GM18858 (cell line): ENCODE results near the gene ZDHHC19.
"Not testable (repeated sequence)": the region's sequence is repeated elsewhere in the genome, so short reads cannot be mapped to it uniquely, and the experiment has no call there.

ENCODE experiments used
- ATAC-seq: cut with Tn5 transposase; IDR thresholded peaks from one replicate; pipeline ENCODE4 v1.9.1; 2021; ENCODE audit not compliant: unreplicated experiment

ZDHHC19 gene

DNA sequence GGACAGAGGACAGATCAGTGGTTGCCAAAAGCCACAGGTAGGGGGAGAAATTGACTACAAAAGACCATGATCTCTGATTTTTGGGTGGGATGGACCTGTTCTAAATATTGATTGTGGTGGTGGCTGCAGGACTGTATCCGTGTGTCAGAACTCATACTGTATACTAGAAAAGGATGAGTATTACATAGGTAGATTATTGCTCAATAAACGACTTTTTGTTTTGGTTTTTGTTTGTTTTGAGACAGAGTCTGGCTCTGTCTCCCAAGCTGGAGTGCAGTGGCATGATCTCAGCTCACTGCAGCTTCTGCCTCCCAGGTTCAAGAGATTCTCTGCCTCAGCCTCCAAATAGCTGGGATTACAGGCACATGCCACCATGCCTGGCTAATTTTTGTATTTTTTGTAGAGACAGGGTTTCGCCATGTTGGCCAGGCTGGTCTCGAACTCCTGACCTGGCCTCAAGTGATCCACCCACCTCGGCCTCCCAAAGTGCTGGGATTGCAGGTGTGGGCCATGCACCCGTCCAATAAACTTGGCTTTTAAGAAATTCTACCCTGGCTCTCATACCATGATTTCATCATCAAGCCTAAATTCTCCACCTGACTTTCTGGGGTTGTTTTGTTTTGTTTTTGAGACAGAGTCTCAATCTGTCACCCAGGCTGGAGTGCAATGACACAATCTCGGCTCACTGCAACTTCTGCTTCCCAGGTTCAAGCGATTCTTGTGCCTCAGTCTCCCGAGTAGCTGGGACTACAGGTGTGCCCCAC, 5.6 kb downstream of the ZDHHC19 start:
- ATAC-seq, result not testable (repeated sequence)

DNA sequence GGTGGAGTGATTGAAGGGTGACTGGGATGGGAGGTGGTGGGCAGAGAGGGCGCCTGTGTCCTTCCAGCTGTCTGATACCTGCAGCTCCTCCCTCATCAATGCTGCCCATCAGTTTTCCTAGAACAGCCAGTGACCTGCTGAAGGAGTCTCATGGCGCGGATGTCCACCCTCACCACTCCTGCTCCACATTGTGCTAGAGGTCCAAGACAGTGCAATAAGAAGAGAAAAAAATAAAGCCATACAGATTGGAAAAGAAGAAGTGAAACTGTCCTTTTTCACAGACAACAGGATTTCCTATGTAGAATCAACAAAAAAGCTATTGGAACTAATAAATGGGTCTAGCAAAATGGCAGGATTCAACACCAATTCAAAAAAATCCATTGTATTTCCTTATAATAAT, 7.4 kb downstream of the ZDHHC19 start:
- no peak for ATAC-seq

DNA sequence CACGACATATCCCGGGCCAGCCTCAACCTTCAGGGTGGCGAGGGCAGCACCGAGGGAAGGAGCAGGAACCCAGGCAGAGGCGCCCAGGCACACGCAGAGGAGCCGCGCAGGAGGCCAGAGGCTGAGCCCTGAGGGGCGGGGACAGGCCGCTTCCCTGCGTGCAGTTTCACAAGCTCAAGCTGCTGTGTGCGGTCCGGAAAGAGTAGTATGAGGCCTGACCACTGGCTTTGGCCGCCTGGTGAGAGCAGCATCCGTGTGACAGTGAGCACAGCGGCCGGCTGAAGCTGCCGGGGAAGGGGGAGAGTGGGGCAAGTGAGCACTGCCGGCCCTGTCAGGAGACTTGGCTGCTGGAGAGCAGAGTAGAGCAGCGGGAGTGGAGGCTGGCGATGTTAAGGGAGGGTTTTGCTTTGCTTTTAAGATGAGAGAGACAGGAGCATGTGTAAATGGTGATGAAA, 8.7 kb downstream of the ZDHHC19 start:
- no peak for ATAC-seq

DNA sequence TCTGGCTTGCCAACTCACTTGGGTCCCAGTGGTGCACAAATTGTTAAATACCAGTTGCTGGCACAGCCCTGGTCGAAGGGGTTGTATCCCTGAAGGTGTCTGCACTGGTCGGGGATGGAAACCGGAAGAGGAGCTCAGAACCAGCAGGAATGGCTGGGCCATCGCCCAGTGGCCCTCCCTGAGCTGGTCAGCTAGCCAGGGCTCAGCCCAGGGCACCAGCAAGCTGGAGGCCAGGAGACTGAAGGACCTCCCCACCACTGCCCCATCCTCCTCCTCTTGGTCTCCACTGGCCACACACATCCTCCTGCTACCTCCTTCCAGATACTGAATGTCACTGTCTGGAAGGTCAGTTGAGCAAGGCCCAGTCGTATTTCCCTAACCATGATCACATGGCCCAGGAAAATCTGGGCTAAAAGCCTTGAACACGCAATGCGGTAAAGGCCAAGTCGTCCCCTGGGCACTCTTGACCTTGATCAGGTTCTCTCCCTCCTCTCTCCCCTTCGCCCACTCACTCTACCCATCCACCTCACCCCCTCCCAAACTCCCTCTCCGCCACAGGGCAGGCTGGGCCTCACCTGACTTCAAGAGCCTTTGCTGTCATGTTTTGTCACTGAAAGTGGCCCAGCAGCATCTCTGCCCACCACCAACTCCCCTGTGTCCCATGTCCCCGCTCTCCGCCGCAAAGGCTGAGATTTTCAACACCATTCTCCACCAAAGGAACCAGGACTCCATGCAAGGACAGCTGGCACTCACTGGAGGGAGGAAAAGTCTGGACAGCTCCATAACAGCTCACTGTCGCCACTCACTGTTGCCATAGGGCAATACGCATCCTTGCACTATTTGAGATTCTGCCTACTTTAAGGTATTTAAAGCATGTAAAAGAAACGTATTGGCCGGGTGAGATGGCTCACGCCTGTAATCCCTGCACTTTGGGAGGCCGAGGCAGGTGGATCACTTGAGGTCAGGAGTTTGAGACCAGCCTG, 12.1 kb downstream of the ZDHHC19 start:
- no peak for ATAC-seq

DNA sequence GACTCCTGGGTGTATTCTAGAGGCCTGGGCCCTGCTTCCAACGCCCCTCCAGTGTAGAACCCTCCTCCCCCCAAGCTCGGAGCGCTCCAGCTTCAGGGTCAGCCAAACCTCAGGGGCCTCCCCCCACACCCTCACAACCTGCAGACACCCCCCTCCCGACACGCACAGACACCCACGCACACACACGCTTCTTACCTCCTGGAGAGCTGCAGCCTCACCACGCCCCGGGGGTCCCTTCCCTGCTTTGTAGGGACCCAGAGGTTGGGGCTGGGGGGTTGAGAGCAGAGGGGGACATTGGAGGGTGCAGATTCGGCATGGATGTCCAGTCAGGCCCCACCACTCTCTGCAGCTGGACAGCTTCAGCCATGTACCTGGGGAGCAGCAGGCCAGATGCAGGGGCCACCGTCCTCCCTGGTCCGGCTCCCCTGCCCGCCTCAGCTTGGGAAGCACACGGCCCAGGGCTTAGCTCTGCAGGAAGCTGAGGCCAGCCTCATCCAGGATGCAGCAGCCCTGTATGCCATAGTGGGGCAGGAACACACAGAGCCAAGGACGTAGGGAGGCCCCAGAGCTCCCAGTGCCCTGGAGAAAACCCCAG, 13.0 kb downstream of the ZDHHC19 start:
- no peak for ATAC-seq

DNA sequence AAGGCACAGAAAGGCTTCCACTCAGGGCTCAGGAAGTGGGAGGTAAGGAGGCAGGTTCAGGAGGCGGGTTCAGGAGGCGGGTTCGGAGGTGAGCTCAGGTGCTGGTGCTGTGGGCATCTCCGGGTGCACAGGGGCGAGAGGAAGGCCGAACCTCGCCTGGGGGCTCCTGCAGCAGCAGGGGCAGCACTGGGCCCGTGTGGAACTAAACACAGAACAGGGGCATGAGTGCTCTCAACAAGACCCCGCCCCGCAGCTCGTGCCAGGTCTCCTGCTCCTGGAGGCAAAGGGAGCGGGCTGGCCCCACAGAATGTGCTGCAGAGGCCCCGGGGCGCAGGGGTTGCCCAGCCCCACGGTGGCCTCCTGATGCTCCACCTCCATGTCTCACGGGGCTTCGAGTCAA, 13.7 kb downstream of the ZDHHC19 start:
- ATAC-seq, result no peak

DNA sequence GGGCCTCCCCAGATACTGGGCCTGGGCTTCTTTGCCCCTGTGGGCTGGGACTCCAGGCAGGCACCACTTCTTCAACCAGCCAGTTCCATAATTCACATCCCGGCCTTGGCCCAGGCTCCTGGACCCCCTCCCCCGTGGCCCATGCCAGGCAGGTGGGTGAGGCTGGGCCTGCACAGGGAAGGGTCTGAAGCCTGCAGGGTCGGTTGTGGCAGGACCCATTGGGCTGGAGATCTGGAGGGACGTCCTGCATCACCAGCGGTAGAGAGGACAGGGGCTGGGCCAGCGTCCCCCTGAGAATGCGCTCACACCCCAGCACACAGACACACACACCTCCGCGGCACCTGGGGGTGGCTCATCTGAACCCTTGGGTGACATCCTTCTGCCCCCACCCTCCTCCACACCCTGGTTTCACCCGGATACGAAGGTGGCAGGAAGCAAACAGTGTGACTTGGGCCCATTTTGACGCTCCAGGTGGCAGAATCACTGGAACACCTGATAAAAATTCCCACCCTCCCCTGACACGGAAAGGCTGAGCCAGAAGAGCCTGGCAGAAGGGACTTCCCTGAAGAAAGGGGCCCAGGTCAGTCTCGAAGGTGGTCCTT, 15.4 kb downstream of the ZDHHC19 start:
- ATAC-seq, result no peak

DNA sequence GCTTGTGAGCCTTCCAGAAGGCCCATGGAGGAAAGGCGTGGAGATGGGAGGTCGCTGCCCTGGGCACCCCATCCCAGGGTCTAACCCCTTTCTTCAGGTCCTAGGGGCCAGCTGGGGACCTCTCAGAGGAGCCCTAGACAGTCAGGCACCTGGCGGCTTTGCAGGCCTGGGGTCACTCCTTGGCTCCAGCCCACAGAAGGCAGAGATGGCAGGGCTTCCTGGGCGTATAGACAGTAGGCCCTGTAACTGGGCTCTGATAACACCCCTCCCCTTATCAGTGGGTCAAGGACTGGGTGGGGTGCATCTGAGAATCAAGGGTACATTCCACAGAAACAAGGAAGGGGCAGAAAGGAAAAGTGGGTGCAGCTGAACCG, 16.7 kb downstream of the ZDHHC19 start:
- ATAC-seq, result no peak

DNA sequence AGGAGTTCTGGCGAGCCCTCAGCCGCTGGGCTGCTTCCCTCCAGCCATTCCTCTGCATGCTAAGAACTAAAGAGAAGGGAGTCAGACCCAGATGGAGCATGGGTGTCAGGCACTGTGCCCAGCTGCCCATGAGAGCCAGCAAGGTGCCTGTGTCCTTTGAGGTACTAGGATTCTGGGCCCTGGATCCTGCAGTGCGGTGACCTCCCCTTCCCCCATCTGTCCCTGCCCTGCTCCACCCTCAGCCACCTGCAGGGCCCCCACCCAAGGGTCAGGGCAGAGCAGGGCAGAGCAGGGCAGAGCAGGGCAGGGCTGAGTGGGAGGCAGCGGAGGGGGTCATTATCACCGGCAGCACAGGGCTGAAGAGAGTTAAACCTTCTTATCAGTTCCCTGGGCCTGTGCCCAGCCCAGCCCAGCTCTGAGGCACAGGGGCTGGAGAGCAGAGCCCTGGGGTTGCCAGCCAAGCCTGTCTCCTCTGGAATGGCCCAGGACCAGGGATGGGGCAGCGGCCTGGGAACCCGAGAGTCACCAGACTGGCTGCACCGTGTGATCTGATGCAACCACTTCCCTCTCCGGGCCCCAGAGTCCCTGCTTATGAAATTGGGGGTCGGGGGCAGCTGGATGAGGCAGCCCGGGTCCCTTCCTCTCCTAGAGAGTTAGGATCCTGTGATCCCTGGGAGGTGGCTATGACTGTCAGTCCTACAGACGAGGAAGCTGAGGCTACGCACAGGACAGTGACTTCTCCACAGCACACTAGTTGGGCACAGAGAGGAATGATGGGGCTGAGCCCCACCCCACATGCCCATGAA, 17.3 kb downstream of the ZDHHC19 start:
- ATAC-seq, result no peak

DNA sequence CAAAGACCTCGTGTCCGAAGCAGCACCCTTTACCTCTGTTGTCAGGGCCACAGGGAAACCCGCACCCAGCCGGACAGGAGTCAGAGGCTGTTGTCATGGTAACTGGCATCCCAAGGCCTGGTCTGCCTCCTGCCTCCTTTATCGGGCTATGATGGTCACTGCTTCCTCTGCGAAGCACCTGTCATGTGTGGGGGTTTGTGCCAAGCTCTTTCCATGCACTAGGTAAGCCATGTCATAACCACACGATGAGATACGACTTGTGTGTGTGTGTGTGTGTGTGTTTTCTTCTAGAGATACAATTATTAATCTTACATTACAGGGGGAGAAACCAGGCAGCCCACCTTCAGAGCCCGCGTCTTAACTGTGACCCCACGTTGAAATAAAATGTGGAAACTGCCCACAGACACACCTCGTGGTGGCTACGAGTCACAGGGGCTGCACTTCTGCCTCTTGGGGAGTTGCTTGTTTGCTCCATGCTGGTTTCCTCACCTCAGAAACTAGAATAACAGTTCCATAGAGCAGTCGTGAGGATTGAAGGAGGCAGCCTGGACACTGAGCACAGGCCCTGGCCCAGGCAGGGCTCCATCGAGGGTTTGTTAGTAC, 18.0 kb downstream of the ZDHHC19 start:
- ATAC-seq, result no peak

DNA sequence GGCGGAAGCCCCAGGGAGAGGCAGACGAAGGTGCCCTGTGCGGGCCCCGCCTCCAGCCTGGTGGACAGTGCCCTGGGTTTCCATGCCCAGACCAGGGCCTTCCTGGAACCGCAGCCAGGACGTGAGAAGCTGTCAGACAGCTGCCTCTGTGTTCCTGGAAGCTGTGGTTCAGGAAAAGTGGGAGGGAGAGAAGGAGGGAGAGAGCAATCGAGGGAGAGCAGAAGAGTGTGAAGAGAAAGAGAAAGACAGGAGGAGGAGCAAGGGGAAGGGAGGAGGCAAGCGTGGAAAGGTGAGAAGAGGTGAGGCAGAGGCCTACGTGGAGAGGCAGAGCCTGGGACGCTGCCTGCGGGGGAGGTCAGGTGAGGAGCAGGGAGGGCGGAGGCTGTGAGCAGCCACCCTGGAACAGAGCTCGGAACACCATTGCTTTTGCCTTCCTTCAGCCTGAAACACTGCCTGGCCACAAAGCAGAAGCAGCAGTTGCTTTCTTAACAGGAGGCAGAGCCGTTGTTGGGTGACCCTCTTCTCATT, 18.6 kb downstream of the ZDHHC19 start:
- no peak for ATAC-seq

DNA sequence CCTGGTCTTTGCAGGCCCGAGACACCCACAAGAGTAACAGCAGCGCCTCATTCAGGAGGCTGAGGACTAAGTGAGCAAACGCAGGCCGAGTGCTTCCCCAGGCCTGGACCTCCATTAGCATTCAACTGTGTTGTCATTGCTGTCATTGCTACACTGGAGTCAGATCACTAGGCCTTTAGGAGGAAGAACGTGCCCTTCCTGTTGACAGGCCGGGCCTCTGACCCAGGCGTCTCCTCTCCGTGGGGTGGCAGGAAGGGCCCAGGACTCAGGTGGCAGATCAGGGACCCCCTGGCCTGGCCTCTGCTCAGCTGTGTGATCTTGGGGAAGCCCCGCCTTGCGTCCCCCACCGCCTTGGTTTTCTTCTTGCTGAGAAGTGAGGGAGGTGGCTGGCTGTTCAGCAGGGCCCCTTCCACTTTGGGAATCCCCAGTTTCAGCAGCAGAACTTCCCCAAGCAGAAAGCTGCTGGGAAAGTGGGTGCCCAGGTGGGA, 19.1 kb downstream of the ZDHHC19 start:
- no peak for ATAC-seq

GRCh38 chr3:196189566-196190347, 21.4 kb downstream of the ZDHHC19 start:
- no peak for ATAC-seq

- no peak for ATAC-seq
These were observed 24.3 kb downstream of the ZDHHC19 start for GRCh38 chr3:196186651-196187573.

DNA sequence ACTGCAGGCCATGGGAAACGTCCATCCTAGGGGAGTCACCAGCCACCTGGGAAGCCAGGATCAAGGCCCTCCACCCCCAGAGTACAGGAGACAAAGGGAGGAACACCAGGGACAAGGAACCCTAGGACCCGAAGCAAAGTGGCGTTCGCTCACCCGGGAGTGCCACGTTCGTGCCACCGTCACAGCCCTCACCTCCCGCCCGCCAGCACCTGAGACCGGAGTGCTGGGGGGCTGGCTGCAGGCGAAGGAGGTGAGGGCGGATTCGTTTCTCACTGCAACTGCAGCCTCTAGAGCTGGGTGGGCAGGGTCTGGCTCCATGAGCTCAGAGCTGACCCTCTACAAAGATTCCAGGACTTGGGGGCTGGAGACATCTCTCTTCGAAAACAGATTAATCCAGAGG, 26.3 kb downstream of the ZDHHC19 start:
- ATAC-seq, result no peak

GRCh38 chr3:196184169-196184432, 27.1 kb downstream of the ZDHHC19 start:
- not testable (repeated sequence) for ATAC-seq

DNA sequence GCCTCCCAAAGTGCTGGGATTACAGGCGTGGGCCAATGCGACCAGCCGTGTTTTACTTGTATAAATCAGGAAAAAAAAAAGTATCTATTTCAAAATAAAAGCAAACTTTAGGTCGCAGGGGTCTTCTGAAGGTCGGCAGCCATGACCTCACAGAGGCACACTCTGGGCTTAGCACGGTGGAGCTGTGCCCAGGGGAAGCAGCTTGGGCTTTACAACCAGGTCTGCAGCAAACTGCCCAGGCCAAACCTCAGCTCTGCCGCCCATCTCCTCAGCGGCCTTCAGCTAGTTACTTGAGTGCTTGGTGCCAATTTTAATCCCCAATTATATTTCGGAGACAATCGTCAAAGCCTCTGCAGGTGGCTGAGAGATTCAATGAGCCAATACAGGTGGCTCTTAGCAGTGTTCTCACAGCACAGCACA, 30.1 kb downstream of the ZDHHC19 start:
- ATAC-seq, result no peak

DNA sequence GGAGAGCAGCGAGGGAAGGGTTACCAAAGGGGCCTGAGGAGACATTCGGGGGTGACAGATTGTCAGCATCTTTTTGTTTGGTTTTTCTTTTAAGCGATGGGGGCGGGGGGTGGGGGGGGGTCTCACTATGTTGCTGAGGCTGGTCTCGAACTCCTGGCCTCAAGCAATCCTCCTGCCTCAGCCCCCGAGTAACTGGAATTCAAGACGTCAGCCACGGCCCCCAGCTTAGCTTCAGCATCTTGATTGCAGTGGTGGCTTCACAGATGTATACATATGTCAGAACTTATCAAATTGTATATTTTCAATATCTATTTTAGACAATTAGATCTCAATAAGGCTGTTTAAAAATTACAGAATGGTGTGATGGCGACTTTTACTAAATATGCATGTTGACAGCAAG, 30.9 kb downstream of the ZDHHC19 start:
- no peak for ATAC-seq
